SK-N-MC (cell line): ENCODE results near the gene OR4D1.

Experiments used
- DNase-seq: peaks from one replicate; pipeline ENCODE4 v3.0.0-alpha.2; 2011; ENCODE audit warnings: low read depth, low spot score
- H3K27ac ChIP-seq: fragments of 200-600 bp; sonication (generic); 2 replicates; pipeline ENCODE4 v1.5.1; 2016; ENCODE audit warnings: mixed run types
- H3K36me3 ChIP-seq: fragments of 200-600 bp; sonication (generic); 2 replicates; pipeline ENCODE4 v1.6.1; 2017; ENCODE audit warnings: antibody characterized with exemption, low read length, mixed read lengths; ENCODE audit not compliant: insufficient read depth
- H3K4me3 ChIP-seq: fragments of 200-600 bp; sonication (generic); 2 replicates; pipeline ENCODE4 v1.5.1; 2016
- H3K9ac ChIP-seq: fragments of 200-600 bp; sonication (generic); 2 replicates; pipeline ENCODE4 v1.8.0; 2017; ENCODE audit warnings: mixed run types, mixed read lengths; ENCODE audit not compliant: insufficient read length
- H3K9me3 ChIP-seq: fragments of 200-600 bp; sonication (generic); 2 replicates; pipeline ENCODE4 v1.6.1; 2017; ENCODE audit warnings: low read depth, mild to moderate bottlenecking, antibody characterized with exemption, low read length, moderate library complexity, mixed read lengths
- EZH2 ChIP-seq: fragments of 200-600 bp; sonication (generic); IDR thresholded peaks from one replicate; pipeline ENCODE4 v1.6.1; 2017; ENCODE audit warnings: antibody characterized with exemption
- FOXP2 ChIP-seq: optimal IDR thresholded peaks from 2 replicates; pipeline ENCODE3; 2011; ENCODE audit warnings: mild to moderate bottlenecking, moderate library complexity; ENCODE audit not compliant: insufficient read depth; ENCODE audit errors: extremely low read length, control extremely low read depth
- POLR2AphosphoS5 ChIP-seq: IDR thresholded peaks from 2 replicates; pipeline ENCODE4 v1.6.1; 2012; ENCODE audit warnings: mild to moderate bottlenecking, low read depth, low read length, borderline replicate concordance

The OR4D1 gene

DNA sequence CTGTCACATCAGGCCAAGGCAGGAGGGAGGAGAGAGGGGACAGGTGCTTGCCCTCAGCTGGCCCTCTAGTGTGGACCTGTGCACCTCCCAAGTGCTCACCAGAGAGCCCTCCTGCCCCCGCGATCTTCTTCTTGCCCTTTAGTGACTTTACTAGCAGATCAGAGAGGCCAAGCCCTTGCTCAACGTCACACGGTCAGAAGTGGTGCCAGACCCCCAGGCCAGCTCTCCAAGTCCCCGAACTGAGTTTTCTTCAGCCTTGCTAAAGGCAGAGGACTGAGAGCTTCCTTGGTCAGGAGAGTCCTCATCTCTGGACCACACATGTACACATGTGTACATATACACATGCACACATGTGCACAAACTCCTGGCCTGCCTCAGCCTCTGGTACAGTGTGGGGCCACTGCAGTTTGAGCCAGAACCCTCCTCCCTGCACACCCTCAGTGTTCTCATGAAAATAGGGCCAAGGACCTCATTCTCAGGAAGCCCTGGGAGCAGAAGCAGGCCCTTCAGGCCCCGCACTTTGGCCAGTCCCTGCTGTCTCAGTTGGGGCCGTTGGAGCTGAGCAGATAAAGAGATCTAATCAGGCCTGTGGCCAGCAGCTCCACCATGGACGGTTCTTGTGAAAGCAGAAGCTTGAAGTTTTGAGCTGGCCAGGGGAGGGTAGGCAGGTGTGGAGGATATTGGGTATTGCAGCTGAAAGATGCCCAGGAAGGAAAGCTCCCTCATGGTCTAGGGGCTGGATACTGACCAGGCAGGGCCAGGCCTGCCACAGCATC is 37.0 kb downstream of the OR4D1 start:
- DNase-seq = no peak
- no peak overlapping the region for H3K27ac ChIP-seq
- H3K4me3 ChIP-seq = no peak overlapping the region
- H3K9ac ChIP-seq = no peak overlapping the region
- H3K9me3 ChIP-seq = no peaks in the 10 kb centered on the region
- TF ChIP-seq EZH2 (no peak), FOXP2 (no peak), POLR2AphosphoS5 (no peak)
- no peaks in the 10 kb centered on the region for H3K36me3 ChIP-seq

DNA sequence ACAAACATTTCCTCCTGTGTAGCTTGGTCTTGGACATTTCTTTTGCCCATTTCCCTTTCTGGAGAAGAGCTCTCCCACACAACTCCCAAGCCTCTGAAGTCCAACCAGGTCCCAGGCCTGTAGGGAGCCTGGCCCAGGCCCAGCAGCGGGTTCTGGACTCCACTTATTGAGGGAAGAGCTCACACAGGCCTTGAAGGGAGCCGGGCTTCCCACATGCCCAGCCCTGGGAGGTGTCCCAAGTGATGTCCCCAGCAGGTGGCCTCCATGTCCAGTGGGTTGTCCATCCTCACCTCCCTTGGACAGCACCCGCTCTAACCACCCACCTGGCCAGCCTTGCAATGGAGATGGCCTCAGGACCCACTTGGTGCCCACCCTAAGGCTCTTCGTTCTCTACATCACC is 38.4 kb downstream of the OR4D1 start:
- no peaks in the 10 kb centered on the region for H3K9me3 ChIP-seq
- no peak overlapping the region for H3K27ac ChIP-seq
- H3K4me3 ChIP-seq = no peak overlapping the region
- TF ChIP-seq POLR2AphosphoS5 = no peak
- TF ChIP-seq FOXP2 = no peak
- no peak for TF ChIP-seq EZH2
- no peaks in the 10 kb centered on the region for H3K36me3 ChIP-seq
- DNase-seq = no peak
- no peak overlapping the region for H3K9ac ChIP-seq

DNA sequence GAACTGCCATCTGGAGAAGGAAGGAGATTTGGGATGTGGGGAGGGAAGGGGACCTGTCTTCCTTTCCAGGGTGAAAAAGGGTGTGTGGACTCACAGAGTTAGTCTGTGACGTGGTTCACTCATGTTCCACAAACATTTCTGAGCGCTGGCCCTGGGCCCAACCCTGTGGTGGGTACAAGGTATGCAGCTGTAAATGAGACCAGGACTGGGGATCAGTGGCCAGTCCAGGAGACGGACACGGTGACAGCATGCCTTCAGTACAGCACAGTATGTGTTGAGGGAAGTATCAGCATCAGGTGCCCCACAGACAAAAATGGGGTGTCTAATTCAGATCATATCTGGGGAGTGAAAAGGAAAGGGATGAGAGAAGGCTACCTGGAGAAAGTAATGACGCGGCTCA is 38.9 kb downstream of the OR4D1 start:
- no peaks in the 10 kb centered on the region for H3K36me3 ChIP-seq

GRCh38 chr17:58187675-58188074 is 39.5 kb downstream of the OR4D1 start:
- H3K9ac ChIP-seq = no peak overlapping the region
- H3K27ac ChIP-seq = no peak overlapping the region
- H3K9me3 ChIP-seq = no peaks in the 10 kb centered on the region
- no peaks in the 10 kb centered on the region for H3K36me3 ChIP-seq
- TF ChIP-seq EZH2 (no peak), FOXP2 (no peak), POLR2AphosphoS5 (no peak)
- DNase-seq = no peak
- no peak overlapping the region for H3K4me3 ChIP-seq

More for the DNA sequence above, 38.9 kb downstream of the OR4D1 start:
- Histone ChIP-seq H3K9ac (no peak overlapping the region), H3K4me3 (no peak overlapping the region), H3K9me3 (no peaks in the 10 kb centered on the region), H3K27ac (no peak overlapping the region)
- TF ChIP-seq POLR2AphosphoS5 (no peak), EZH2 (no peak), FOXP2 (no peak)
- no peak for DNase-seq

GRCh38 chr17:58189436-58190146 is 41.4 kb downstream of the OR4D1 start:
- Histone ChIP-seq H3K9me3 (no peaks in the 10 kb centered on the region), H3K4me3 (no peak overlapping the region), H3K9ac (no peak overlapping the region), H3K36me3 (no peaks in the 10 kb centered on the region), H3K27ac (no peak overlapping the region)
- TF ChIP-seq EZH2 (no peak), POLR2AphosphoS5 (no peak), FOXP2 (no peak)
- no peak for DNase-seq

DNA sequence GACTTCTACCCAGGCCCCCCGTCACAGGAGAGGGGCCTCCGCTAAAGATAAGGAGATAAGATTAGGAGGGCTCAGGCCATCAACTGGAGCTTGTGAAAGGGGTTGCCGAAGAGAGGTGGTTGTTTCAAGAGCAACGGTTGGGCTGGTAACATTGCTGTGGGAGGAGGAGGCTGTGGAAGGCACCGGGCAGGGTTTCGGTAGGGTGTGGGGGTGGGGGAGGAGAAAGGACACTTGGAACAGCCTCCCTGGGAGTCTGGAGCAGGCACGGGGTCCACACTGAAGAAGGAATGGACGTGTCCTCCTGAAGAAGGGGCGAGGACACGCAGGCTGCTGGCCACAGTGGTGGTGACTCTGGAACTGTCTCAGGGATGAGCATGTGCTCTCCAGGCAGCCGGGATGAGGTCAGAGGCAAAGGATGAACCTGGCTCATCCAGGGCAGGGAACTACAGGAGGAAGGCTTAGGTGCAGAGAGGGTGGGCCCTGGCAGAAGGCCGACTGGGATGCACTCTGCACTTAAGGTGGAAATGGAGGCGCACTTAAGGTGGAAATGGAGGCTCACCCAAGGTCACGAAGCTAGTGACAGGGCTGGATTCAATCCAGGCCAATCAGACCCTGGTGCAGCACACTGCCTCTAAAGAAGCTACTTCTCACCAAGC is 43.2 kb downstream of the OR4D1 start:
- no peak for DNase-seq
- Histone ChIP-seq H3K27ac (no peak overlapping the region), H3K36me3 (no peaks in the 10 kb centered on the region), H3K4me3 (no peak overlapping the region), H3K9ac (no peak overlapping the region), H3K9me3 (no peaks in the 10 kb centered on the region)
- TF ChIP-seq EZH2 (no peak), POLR2AphosphoS5 (no peak), FOXP2 (no peak)

DNA sequence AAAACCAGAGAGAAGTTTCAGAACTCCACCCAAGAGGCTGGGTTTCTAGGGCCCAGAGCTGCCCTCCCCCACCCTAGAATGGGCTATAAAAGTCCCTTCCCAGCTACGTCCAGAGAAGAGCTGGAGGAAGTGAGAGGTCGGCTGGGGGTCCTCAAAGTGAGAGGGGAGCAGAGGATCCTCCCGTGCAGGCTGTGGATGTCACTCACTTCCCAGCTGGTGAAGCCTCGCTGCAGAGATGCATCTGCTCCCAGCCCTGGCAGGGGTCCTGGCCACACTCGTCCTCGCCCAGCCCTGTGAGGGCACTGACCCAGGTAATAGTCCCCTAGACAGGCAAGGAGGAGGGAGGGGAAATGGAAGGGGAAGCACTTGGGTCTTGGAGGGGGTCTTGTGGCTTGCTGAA is 44.4 kb downstream of the OR4D1 start, which contains the start of gene EPX:
Gene EPX (plus strand): TSS at position 115 of the 400 bp plus-strand sequence. CDS start 121 bp downstream, at position 236.
- DNase-seq = no peak
- TF ChIP-seq FOXP2 (no peak), EZH2 (no peak), POLR2AphosphoS5 (no peak)
- H3K9me3 ChIP-seq = no peaks in the 10 kb centered on the region

DNA sequence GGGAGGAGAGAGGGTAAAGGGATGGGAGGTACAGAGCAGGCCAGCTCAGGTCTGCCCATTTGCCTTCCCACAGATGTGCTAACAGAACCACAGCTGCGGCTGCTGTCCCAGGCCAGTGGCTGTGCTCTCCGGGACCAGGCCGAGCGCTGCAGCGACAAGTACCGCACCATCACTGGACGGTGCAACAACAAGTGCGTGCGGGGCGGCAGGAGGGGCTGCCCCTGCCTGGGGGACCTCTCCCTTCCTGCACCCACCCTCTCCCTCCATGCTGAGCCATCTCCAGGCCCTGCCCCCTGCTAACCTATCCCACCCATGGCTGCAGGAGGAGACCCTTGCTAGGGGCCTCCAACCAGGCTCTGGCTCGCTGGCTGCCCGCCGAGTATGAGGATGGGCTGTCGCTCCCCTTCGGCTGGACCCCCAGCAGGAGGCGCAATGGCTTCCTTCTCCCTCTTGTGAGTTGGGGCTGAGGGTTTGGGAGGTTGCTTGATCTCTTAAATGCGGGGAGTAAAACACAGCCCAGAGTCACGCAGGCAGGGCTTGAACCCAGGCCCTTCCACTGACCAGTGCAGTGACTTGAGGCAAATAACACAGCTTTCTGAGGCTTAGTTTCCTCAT is 45.6 kb downstream of the OR4D1 start:
- no peaks in the 10 kb centered on the region for H3K36me3 ChIP-seq
- H3K9me3 ChIP-seq = no peaks in the 10 kb centered on the region
- TF ChIP-seq POLR2AphosphoS5 (no peak), EZH2 (no peak), FOXP2 (no peak)
- no peak overlapping the region for H3K4me3 ChIP-seq
- no peak overlapping the region for H3K27ac ChIP-seq
- no peak for DNase-seq
- no peak overlapping the region for H3K9ac ChIP-seq

More for the DNA sequence above, 44.4 kb downstream of the OR4D1 start, which contains the start of gene EPX:
- Histone ChIP-seq H3K27ac (no peak within 1 kb of the TSS), H3K36me3 (no peaks in the 10 kb centered on the region), H3K9ac (no peak within 1 kb of the TSS), H3K4me3 (no peak within 1 kb of the TSS)
